Measurements from ENCODE around the gene GUCA2A.

GUCA2A gene

DNA sequence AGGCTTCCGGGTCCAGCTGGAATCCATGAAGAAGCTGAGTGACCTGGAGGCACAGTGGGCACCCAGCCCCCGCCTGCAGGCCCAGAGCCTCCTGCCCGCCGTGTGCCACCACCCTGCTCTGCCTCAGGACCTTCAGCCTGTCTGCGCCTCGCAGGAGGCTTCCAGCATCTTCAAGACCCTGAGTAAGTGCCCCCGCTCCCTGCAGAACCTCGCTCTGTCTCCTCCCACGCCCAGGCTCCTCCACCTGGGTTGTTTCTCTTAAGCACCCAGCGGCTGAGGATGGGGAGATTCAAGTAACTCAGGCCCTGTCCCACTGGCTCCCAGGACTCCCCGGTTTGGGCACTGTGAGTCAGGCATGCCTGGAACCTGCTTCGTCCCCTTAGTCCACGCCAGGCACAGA lies 9.9 kb downstream of the GUCA2A start:
- TF ChIP-seq YY1 (IDR thresholded peaks at IDR 0.05; ENCODE audit: low read depth): no peak
- TF ChIP-seq CREB1 (IDR thresholded peaks at IDR 0.05; ENCODE audit: low read depth): no peak
- no peak for TF ChIP-seq CEBPB (IDR thresholded peaks at IDR 0.05)
- no peak for TF ChIP-seq FOXM1 (IDR thresholded peaks at IDR 0.05; ENCODE audit: borderline replicate concordance, low read depth)
- TF ChIP-seq EGR1 (IDR thresholded peaks at IDR 0.05): no peak
- no peak for TF ChIP-seq EP300 (IDR thresholded peaks at IDR 0.05; ENCODE audit: borderline replicate concordance)
- no peak for TF ChIP-seq RAD21 (IDR thresholded peaks at IDR 0.05; ENCODE audit: low read depth)
- TF ChIP-seq MAX (IDR thresholded peaks at IDR 0.05): no peak
- no peak for TF ChIP-seq USF1 (IDR thresholded peaks at IDR 0.05)
- TF ChIP-seq ZBTB7A (IDR thresholded peaks at IDR 0.05; ENCODE audit: low read depth): no peak
- TF ChIP-seq REST (IDR thresholded peaks at IDR 0.05; ENCODE audit: low read depth): no peak
- no peak for TF ChIP-seq TCF12 (IDR thresholded peaks at IDR 0.05; ENCODE audit: low read depth)
- TF ChIP-seq TEAD4 (IDR thresholded peaks at IDR 0.05): no peak
- no peak for TF ChIP-seq TAF1 (IDR thresholded peaks at IDR 0.05; ENCODE audit: low read depth)
- no peak for TF ChIP-seq NFIC (IDR thresholded peaks at IDR 0.05)

DNA sequence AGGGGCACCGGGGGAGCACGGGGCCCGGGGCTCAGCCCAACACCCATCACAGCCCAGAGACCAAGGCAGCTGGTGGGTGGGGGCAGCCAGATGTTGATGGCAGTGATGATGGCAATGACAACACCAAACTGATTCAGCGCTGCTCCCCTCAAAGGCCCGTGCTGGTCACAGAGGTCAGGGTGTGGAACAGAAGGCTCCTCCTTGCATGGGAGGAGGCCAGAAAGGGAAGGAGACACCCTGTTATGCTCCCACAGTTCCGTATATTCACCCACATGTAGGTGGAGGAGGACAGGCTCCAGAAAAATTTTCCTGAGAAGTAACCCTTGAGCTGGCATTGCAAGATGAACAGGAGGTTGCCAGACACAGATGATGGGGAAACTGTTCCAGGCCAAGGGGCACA lies 10.9 kb downstream of the GUCA2A start:
- TF ChIP-seq MAX (IDR thresholded peaks at IDR 0.05): no peak
- no peak for TF ChIP-seq ZBTB7A (IDR thresholded peaks at IDR 0.05; ENCODE audit: low read depth)
- no peak for TF ChIP-seq YY1 (IDR thresholded peaks at IDR 0.05; ENCODE audit: low read depth)
- no peak for TF ChIP-seq TEAD4 (IDR thresholded peaks at IDR 0.05)
- TF ChIP-seq CREB1 (IDR thresholded peaks at IDR 0.05; ENCODE audit: low read depth): no peak
- no peak for TF ChIP-seq NFIC (IDR thresholded peaks at IDR 0.05)
- no peak for TF ChIP-seq EP300 (IDR thresholded peaks at IDR 0.05; ENCODE audit: borderline replicate concordance)
- TF ChIP-seq EGR1 (IDR thresholded peaks at IDR 0.05): no peak
- TF ChIP-seq TAF1 (IDR thresholded peaks at IDR 0.05; ENCODE audit: low read depth): no peak
- no peak for TF ChIP-seq REST (IDR thresholded peaks at IDR 0.05; ENCODE audit: low read depth)
- no peak for TF ChIP-seq RAD21 (IDR thresholded peaks at IDR 0.05; ENCODE audit: low read depth)
- TF ChIP-seq FOXM1 (IDR thresholded peaks at IDR 0.05; ENCODE audit: borderline replicate concordance, low read depth): no peak
- no peak for TF ChIP-seq USF1 (IDR thresholded peaks at IDR 0.05)
- TF ChIP-seq TCF12 (IDR thresholded peaks at IDR 0.05; ENCODE audit: low read depth): no peak
- TF ChIP-seq CEBPB (IDR thresholded peaks at IDR 0.05): no peak

DNA sequence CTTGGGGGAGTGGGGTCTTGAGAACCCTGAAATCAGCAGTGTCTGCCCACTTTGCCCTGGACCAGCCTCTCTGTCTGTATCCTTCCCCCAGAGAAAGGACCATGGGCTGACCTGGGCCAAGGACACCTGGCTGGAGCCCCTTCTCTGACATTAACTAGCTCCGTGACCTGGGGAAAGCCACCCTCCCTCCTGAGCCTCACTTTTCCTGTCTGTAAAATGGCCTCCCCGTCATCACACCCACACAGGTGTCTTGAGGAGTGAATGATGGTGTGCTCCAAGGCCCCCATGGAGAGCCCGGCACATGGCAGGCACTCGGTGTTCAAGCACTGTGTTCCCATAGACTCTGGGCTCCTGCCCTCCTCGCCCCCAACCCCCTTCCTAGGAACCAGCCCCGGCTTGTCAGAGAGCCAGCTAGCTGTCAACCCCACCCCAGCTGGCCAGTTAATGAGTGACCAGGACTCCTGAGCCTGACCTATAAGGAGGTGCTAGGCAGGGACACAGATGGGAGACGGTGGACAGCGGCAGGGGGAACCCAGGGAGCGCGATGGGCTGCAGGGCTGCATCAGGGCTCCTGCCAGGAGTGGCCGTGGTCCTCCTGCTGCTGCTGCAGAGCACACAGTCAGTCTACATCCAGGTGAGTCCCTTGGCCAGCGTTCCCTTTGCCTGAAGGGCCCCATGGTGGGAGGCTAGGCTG lies 11.5 kb downstream of the GUCA2A start, which contains the start of gene GUCA2B:
Gene GUCA2B (plus strand): TSS at position 504 of the 694 bp plus-strand sequence. CDS start 41 bp downstream, at position 545.
- TF ChIP-seq EP300 (IDR thresholded peaks at IDR 0.05; ENCODE audit: borderline replicate concordance) (no peak), USF1 (IDR thresholded peaks at IDR 0.05) (no peak), YY1 (IDR thresholded peaks at IDR 0.05; ENCODE audit: low read depth) (no peak), TCF12 (IDR thresholded peaks at IDR 0.05; ENCODE audit: low read depth) (no peak), CREB1 (IDR thresholded peaks at IDR 0.05; ENCODE audit: low read depth) (no peak)

DNA sequence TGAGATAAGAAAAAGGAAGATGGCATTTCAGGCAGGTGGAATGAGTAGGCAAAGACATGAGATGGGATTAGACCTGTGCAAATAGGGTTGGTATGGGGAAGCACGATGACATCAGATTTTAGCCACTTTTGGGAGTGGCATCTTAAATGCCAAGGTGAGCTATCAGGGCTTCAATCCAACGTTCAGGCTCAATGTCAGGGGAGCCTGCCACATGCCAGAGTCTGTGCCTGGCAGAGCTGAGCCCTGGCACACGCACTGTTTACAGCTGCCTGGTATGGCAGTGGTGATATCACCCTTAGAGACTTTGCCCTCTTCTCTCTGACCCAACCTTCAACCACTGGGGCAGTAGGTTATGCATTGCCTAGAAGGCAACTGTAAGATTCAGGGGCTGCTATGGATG lies 12.4 kb downstream of the GUCA2A start:
- TF ChIP-seq EP300 (IDR thresholded peaks at IDR 0.05; ENCODE audit: borderline replicate concordance) (no peak), ZBTB7A (IDR thresholded peaks at IDR 0.05; ENCODE audit: low read depth) (no peak), USF1 (IDR thresholded peaks at IDR 0.05) (no peak), YY1 (IDR thresholded peaks at IDR 0.05; ENCODE audit: low read depth) (no peak), RAD21 (IDR thresholded peaks at IDR 0.05; ENCODE audit: low read depth) (no peak), FOXM1 (IDR thresholded peaks at IDR 0.05; ENCODE audit: borderline replicate concordance, low read depth) (no peak), TCF12 (IDR thresholded peaks at IDR 0.05; ENCODE audit: low read depth) (no peak)

DNA sequence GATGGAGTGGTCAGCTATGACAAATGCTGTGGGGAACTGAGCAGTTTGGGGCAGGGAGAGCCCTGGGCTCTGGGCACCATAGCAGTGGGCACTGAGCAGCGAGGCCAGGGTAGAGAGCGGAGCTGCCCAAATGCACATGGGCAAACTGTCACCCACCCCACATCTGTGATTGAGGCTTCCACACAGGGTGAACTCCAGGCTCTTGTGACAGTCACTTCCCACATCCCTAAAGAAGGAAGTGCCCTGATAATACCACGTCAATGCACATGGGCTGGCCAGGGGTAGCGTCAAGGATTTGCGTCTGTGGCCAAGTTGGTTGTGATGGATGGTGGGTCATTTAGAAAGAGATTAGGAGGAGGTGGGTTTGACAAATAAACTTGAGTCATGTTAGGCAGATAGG lies 13.9 kb downstream of the GUCA2A start:
- TF ChIP-seq ZBTB7A (IDR thresholded peaks at IDR 0.05; ENCODE audit: low read depth): no peak
- no peak for TF ChIP-seq CEBPB (IDR thresholded peaks at IDR 0.05)
- TF ChIP-seq FOXM1 (IDR thresholded peaks at IDR 0.05; ENCODE audit: borderline replicate concordance, low read depth): no peak
- TF ChIP-seq RAD21 (IDR thresholded peaks at IDR 0.05; ENCODE audit: low read depth): no peak
- no peak for TF ChIP-seq EP300 (IDR thresholded peaks at IDR 0.05; ENCODE audit: borderline replicate concordance)
- no peak for TF ChIP-seq CREB1 (IDR thresholded peaks at IDR 0.05; ENCODE audit: low read depth)
- TF ChIP-seq TEAD4 (IDR thresholded peaks at IDR 0.05): no peak
- TF ChIP-seq EGR1 (IDR thresholded peaks at IDR 0.05): no peak
- no peak for TF ChIP-seq TAF1 (IDR thresholded peaks at IDR 0.05; ENCODE audit: low read depth)
- TF ChIP-seq NFIC (IDR thresholded peaks at IDR 0.05): no peak
